GM12878 (cell line): ENCODE results near the gene RANBP17. TPM values are rescaled to one million over a fixed set of nuclear protein-coding genes. Genes with fewer than 3 reads are reported as not detected.

ENCODE experiments used
- ATAC-seq: fragments of 200-7000 bp; cut with Tn5 transposase; 3 replicates; pipeline ENCODE4 v1.9.1; 2020; ENCODE audit warnings: mild to moderate bottlenecking, moderate library complexity
- BruUV-seq: library from RNA; stranded (reverse); fragments of 400-500 nt; replicated peaks from 2 replicates; lab custom pipeline; 2021; lab: Mats Ljungman, UMichigan
- CTCF ChIA-PET: fragments of 300-600 bp; sonication (Branson Sonifier 250); formaldehyde crosslinking; extraction: SDS; loops from one replicate; lab custom pipeline; 2021; ENCODE audit warnings: inconsistent platforms; lab: Yijun Ruan, JAX
- POLR2A ChIA-PET: fragments of 350-600 bp; formaldehyde crosslinking; extraction: SDS; loops from one replicate; lab custom pipeline; 2021; ENCODE audit warnings: inconsistent platforms; lab: Charles Lee
- RAD21 ChIA-PET: fragments of 300-600 bp; sonication (Branson Sonifier 250); formaldehyde crosslinking; loops from one replicate; lab custom pipeline; 2023; ENCODE audit warnings: antibody characterized with exemption; ENCODE audit not compliant: unreplicated experiment; lab: Charles Lee
- SMC1A ChIA-PET: fragments of 300-600 bp; sonication (Branson Sonifier 250); formaldehyde crosslinking; loops from one replicate; lab custom pipeline; 2023; ENCODE audit not compliant: unreplicated experiment, uncharacterized antibody; lab: Charles Lee
- DNase-seq: peaks from one replicate; pipeline ENCODE4 v3.0.0-alpha.2; 2011; ENCODE audit warnings: low read depth, low spot score
- FAIRE-seq: peaks from 3 replicates; lab custom pipeline; 2011; peaks lifted over from hg19 to GRCh38; lab: Jason Lieb, UNC
- H2AFZ ChIP-seq: 2 replicates; pipeline ENCODE4 v1.6.0; 2011; ENCODE audit warnings: low read depth, low read length, control low read depth; ENCODE audit not compliant: control insufficient read depth
- H3K27ac ChIP-seq: 2 replicates; pipeline ENCODE4 v1.5.1; 2011; ENCODE audit warnings: control low read depth; ENCODE audit not compliant: control insufficient read depth, insufficient read depth
- H3K27me3 ChIP-seq, 2 experiments: replicated peaks in 1 of 2; 2 replicates each; pipeline versions ENCODE4 v1.6.0 to v1.6.1; 2011; ENCODE audit warnings: low read length in 1 of 2; ENCODE audit not compliant: control insufficient read depth in 2 of 2, insufficient read depth in 2 of 2
- H3K36me3 ChIP-seq, 2 experiments: 2 replicates each; pipeline ENCODE4 v1.5.1; 2011; ENCODE audit warnings: low read length in 1 of 2; ENCODE audit not compliant: control insufficient read depth in 2 of 2, insufficient read depth in 2 of 2
- H3K4me1 ChIP-seq: 2 replicates; pipeline ENCODE4 v1.6.1; 2011; ENCODE audit warnings: mild to moderate bottlenecking, low read length, moderate library complexity, mixed read lengths; ENCODE audit not compliant: control insufficient read depth, insufficient read depth
- H3K4me2 ChIP-seq: 2 replicates; pipeline ENCODE4 v1.6.0; 2011; ENCODE audit warnings: control low read depth; ENCODE audit not compliant: control insufficient read depth, insufficient read depth
- H3K4me3 ChIP-seq: fragments of 200-600 bp; sonication (generic); 2 replicates; pipeline ENCODE4 v1.5.1; 2016
- H3K79me2 ChIP-seq: 2 replicates; pipeline ENCODE4 v1.6.0; 2011; ENCODE audit warnings: low read length; ENCODE audit not compliant: control insufficient read depth, insufficient read depth
- H3K9ac ChIP-seq: 2 replicates; pipeline ENCODE4 v1.8.0; 2011; ENCODE audit warnings: low read length, control low read depth, mixed read lengths; ENCODE audit not compliant: control insufficient read depth, insufficient read depth
- H3K9me3 ChIP-seq: replicated peaks from 3 replicates; pipeline ENCODE4 v1.5.1; 2011; ENCODE audit warnings: mild to moderate bottlenecking, low read length; ENCODE audit not compliant: control insufficient read depth, insufficient read depth
- H4K20me1 ChIP-seq: 2 replicates; pipeline ENCODE4 v1.6.0; 2011; ENCODE audit not compliant: control insufficient read depth, insufficient read depth
- BRCA1 ChIP-seq: IDR thresholded peaks from 2 replicates; pipeline ENCODE4 v1.6.1; 2011; ENCODE audit warnings: low read depth, low read length, improper control_type of control experiment
- CBX3 ChIP-seq: fragments of 200-600 bp; sonication (generic); IDR thresholded peaks from 2 replicates; pipeline ENCODE4 v1.6.1; 2016; ENCODE audit warnings: low read depth, borderline replicate concordance
- ETV6 ChIP-seq, 2 experiments: fragments of 450-650 bp in 1 of 2; IDR thresholded peaks in 1 of 2; conservative IDR thresholded peaks in 1 of 2; 2 replicates each; pipeline ENCODE4 v1.6.1; 2014; ENCODE audit warnings: antibody characterized with exemption in 1 of 2, borderline replicate concordance in 1 of 2, low read depth in 1 of 2, mild to moderate bottlenecking in 1 of 2, moderate library complexity in 1 of 2
- TCF7 ChIP-seq: IDR thresholded peaks from 2 replicates; pipeline ENCODE4 v1.6.1; 2014; ENCODE audit warnings: antibody characterized with exemption, borderline replicate concordance
- in situ Hi-C: fragments of 300-500 bp; cut with MboI; formaldehyde crosslinking; loops from 9 replicates; pipeline ENCODE4 v1.14.3; 2018; ENCODE audit warnings: mixed read lengths
- intact Hi-C: fragments of 100-400 bp; cut with micrococcal nuclease; formaldehyde crosslinking; loops from one replicate; pipeline ENCODE4 v1.14.2; 2022; ENCODE audit not compliant: unreplicated experiment
- polyA plus RNA-seq, 11 experiments: library from polyadenylated mRNA; depleted of rRNA in 4 of 11; unstranded in 6 of 11; stranded (reverse) in 5 of 11; fragments of >200 nt; fragmentation: Nextera tagmentation in 4 of 11; fragmentation: Illumina TruSeq in 1 of 11; extraction: Ambion mirVana in 4 of 11; extraction: Trizol in 1 of 11; gene quantifications; 1 replicate in 1 of 11; 2 replicates in 10 of 11; pipeline versions ENCODE4 v1.2.1 to v1.2.3, GENCODE V29; 2011 to 2016; ENCODE audit warnings: inconsistent platforms in 2 of 11, missing spikeins in 2 of 11, low read depth in 1 of 11
- total RNA-seq, 4 experiments: library from RNA; depleted of rRNA in 3 of 4; stranded (reverse); fragments of >200 nt in 3 of 4; fragmentation: Illumina TruSeq in 1 of 4; extraction: Trizol in 1 of 4; gene quantifications; 2 replicates each; pipeline versions ENCODE4 v1.2.1 to v1.2.3, GENCODE V29; 2013 to 2021
- TF ChIP-seq, protein P1 (sequence below): IDR thresholded peaks from 2 replicates; pipeline ENCODE4 v1.6.1; 2012; ENCODE audit warnings: improper control_type of control experiment, low read depth, low read length; ENCODE audit not compliant: insufficient replicate concordance

The RANBP17 gene
- total and polyA plus RNA-seq, 10 of the 15 experiments (the other 5 are each of a cell fraction or from before 2014, with no cell fraction given): 0.10 TPM; not detected in 9

DNA sequence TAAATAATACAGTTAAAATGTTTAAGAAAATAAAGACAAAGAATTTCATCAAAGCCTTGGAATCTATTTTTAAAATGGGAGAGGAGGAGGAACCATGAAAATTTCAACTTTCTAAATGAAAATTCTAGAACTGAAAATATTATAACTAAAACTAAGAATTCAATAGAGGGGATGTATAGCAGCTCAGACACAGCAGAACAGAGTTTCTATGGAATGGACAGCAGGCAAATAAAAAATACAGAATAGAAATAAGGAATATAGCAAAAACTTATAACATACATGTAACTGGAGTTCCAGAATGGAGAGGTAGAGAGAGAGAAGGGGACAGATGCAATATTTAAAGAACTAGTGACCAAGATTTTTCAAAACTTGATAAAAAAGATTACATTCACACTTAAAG, 1.4 kb upstream of the RANBP17 start:
- no peak overlapping the region for H3K9ac ChIP-seq
- H3K27me3 ChIP-seq: no peaks in the 10 kb centered on the region; a peak in 1 of 4 replicates
- no peaks in the 10 kb centered on the region for H3K36me3 ChIP-seq
- H3K79me2 ChIP-seq: no peaks in the 10 kb centered on the region
- no peak overlapping the region for H3K27ac ChIP-seq
- no peak overlapping the region for H3K4me3 ChIP-seq
- H3K4me2 ChIP-seq: no peak overlapping the region
- ChIA-PET SMC1A (no interaction called here), POLR2A (no interaction called here), RAD21 (no interaction called here), CTCF (no interaction called here)
- intact Hi-C loops: no loop called here
- no peak overlapping the region for H2AFZ ChIP-seq
- H3K9me3 ChIP-seq: peaks cover 3% of the 10 kb centered on the region; the same call in 2 of the 3 replicates
- no peaks in the 10 kb centered on the region for H3K4me1 ChIP-seq
- FAIRE-seq: no peak
- no TSS peak for BruUV-seq
- no peak for DNase-seq
- H4K20me1 ChIP-seq: no peaks in the 10 kb centered on the region
- TF ChIP-seq ETV6 (conservative IDR thresholded peaks at IDR 0.05 in 1 of 2, IDR thresholded peaks at IDR 0.05 in 1 of 2; ENCODE audit: borderline replicate concordance in 1 of 2, low read depth in 1 of 2) (no peak), CBX3 (no peak), BRCA1 (no peak), TCF7 (no peak)
- TF ChIP-seq, protein P1, sequence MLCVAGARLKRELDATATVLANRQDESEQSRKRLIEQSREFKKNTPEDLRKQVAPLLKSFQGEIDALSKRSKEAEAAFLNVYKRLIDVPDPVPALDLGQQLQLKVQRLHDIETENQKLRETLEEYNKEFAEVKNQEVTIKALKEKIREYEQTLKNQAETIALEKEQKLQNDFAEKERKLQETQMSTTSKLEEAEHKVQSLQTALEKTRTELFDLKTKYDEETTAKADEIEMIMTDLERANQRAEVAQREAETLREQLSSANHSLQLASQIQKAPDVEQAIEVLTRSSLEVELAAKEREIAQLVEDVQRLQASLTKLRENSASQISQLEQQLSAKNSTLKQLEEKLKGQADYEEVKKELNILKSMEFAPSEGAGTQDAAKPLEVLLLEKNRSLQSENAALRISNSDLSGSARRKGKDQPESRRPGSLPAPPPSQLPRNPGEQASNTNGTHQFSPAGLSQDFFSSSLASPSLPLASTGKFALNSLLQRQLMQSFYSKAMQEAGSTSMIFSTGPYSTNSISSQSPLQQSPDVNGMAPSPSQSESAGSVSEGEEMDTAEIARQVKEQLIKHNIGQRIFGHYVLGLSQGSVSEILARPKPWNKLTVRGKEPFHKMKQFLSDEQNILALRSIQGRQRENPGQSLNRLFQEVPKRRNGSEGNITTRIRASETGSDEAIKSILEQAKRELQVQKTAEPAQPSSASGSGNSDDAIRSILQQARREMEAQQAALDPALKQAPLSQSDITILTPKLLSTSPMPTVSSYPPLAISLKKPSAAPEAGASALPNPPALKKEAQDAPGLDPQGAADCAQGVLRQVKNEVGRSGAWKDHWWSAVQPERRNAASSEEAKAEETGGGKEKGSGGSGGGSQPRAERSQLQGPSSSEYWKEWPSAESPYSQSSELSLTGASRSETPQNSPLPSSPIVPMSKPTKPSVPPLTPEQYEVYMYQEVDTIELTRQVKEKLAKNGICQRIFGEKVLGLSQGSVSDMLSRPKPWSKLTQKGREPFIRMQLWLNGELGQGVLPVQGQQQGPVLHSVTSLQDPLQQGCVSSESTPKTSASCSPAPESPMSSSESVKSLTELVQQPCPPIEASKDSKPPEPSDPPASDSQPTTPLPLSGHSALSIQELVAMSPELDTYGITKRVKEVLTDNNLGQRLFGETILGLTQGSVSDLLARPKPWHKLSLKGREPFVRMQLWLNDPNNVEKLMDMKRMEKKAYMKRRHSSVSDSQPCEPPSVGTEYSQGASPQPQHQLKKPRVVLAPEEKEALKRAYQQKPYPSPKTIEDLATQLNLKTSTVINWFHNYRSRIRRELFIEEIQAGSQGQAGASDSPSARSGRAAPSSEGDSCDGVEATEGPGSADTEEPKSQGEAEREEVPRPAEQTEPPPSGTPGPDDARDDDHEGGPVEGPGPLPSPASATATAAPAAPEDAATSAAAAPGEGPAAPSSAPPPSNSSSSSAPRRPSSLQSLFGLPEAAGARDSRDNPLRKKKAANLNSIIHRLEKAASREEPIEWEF: no peak
- ATAC-seq: no peak
- in situ Hi-C loops: no loop called here
